Posterior cingulate gyrus (tissue), 11 donors: ENCODE results near the gene CFAP210.

Experiments used
- DNase-seq, 10 donors: peaks; one replicate each; pipeline versions ENCODE4 v3.0.0 to v3.0.0-alpha.2; 2020 to 2021; ENCODE audit warnings: mixed read lengths in 3 of 10
- intact Hi-C: fragments of 100-400 bp; cut with DNase I; formaldehyde crosslinking; loops from one replicate; pipeline ENCODE4 v1.15.1; 2023

The CFAP210 gene, protein sequence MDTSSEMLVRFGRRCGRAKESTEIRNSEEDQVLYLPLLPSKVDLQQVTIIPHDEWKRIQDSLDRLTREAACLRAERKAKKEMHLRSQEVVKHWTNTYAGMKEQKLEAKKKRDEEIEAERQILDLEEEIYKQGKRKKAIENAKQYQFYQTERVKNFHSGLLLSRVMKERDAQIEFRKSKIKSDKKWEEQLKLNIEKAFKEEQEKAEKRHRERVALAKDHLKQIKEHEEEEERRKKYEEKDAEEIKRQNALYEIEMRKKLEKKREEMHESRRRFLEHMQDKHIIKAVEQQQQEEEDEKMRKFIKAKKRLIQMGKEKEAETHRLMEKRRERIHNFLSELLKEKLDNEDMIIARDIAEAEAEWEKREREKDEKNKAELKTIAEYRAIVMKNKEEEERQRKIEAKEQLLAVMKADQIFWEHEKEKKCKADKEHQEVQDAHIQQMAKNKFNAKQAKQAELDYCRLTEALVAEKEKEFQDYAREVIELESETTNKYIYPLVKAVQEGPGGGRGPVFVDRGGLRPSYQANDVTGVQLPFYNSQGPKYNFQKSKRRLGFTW

DNA sequence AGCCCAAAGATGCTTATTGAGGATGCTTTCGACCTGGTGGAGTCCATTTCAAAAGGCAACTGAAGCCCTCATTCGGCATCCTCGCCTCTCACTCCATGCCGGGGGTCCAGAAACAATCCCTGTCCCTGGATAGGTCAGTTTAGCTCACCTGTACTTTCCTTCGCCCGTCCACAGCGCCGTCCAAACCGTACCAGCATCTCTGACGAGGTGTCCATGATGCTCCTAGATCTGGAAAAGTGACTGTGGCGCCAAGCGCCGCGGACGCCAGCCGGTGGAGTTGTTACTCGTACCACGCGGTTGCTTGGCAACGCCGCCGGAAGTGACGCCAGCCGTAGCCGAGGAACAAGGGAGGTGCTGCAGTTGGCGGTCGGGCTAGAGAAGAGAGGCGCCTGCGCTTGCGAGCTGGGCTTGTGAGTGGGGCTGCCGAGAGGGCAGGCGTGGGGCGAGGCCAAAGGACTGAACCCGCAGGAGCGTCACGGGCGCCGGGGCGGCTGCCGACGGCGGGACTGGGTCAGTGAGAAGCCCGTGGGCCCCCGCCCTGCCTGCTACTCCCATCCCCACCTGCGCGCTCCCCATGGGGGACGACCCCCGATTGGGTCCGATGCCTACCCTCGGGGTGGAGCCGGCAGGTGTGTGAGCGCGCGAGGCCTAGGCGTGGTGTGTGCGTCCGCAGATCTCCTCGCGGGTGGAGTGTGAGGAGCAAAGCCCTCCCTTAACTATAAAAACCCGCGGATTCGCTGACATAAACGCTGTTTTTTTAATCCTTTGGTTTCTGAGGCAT lies at the start of gene CFAP210, which contains the start of gene PHOSPHO2:
CFAP210 (minus strand) TSS at position 293 of the 781 bp plus-strand sequence; CDS start at position 215, 78 bp downstream.
PHOSPHO2 (plus strand) TSS at position 357 of the 781 bp plus-strand sequence. CDS start 6,503 bp downstream, outside the sequence.
- intact Hi-C loops, result loop anchor here (10.0 kb wide), 1 partner anchor 110 kb away; the partner anchor contains the start of gene PPIG
- peak; percentile 98 to 100 (median 99) for DNase-seq

DNA sequence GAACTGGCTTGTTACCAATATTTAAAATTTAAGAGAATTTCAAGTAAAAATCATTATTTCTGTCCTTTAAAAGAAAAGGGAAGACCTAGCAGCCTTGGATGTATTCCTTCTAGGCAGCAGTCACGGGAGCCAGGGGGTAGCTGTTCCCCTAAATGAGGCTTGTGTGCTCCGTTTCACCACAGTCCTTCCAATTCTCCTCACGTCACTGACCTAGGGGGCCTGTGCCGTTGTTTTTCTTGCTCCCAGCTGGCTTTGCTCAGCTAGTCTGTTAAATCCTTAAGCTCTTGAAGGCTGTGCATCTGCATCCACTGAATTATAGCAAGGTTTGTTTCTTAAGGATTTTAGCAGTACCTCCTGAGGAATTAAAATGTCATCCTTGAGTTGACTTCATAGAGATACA lies 49.3 kb upstream of the CFAP210 start:
- DNase-seq, result peak in 3 of 10 donors; percentile 15 to 70 (median 65)
- intact Hi-C loops, result no loop called here

DNA sequence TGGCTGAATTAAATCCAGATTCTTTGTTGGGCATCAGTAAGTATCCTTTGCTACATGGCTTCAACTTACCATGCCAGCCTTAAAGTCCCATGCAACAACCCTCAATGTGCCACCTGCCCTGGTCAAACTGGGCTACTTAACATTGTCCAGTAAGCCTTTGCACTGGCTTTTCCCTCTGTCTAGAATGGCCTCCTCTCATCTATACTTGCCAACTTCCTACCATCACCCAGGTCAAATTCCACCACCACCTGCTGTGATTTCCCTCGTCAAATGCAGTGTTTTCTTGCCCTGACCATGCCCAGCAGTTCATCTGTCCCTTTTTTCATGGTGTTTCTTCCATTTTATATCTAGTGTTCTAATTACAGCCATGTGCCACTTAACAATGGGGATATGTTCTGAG lies 45.1 kb upstream of the CFAP210 start:
- intact Hi-C loops, result no loop called here

DNA sequence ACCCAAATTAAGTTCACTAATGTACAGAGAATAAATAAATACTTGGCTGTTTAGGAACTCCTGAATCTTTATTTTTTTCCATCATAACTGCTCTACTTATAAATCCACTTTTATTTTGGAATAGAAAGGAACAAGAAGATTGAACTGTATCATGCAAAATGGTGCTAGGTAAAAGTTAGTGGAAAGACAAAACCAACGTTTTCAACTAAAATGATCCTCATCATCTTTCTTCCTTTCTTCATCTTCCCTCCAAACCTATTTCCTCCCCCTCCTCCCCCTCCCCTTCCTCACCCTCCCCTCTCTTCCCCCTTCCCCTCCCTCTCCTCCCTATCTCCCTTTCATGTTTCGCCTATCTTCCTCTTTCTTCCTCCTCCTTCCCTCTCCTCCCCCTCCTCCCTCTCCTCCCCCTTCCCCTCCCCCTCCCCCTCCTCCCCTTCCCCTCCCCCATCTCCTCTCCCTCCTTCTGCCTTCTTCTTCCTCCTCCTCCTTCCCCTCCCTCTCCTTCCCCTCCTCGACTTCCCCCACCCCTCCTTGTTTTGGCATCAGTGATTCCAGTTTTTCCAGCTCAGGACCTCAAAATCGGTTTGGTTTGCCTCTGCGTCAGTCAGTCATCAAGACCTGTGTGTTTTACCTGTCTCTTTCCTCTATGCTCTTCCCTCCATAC lies 44.5 kb upstream of the CFAP210 start:
- intact Hi-C loops, result no loop called here

More for the DNA sequence above, 45.1 kb upstream of the CFAP210 start:
- DNase-seq, result no peak

DNA sequence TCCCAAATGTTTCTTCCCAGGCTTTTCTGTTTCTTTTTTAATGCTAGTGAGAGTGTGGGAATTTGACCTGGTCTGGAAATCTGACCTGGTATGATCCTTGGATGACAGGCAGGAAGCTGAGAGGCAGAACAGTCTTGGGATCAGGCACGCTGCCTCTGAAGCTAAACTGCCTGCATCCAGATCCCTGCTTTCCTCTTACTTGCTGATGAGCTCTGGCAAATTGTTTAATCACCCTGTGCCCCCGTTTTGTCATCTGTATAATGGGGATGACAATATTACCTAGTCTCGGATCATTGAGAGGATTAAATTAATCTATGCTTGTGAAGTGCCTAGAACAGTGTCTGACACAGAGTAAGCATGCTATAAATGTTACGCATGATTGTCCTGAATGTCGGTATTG lies 42.7 kb upstream of the CFAP210 start:
- no peak for DNase-seq

More for the DNA sequence above, 44.5 kb upstream of the CFAP210 start:
- DNase-seq, result no peak

DNA sequence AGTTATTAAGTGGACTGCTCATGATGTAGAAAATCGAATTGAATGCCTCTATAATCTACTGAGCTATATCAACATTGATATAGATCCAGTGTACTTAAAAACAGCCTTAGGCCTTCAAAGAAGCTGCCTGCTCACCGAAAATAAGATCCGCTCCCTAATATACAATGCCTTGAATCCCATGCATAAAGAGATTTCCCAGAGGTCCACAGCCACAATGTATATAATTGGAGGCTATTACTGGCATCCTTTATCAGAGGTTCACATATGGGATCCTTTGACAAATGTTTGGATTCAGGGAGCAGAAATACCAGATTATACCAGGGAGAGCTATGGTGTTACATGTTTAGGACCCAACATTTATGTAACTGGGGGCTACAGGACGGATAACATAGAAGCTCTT lies 41.4 kb upstream of the CFAP210 start:
- DNase-seq, result no peak
- intact Hi-C loops, result no loop called here

More for the DNA sequence above, 42.7 kb upstream of the CFAP210 start:
- intact Hi-C loops, result no loop called here

DNA sequence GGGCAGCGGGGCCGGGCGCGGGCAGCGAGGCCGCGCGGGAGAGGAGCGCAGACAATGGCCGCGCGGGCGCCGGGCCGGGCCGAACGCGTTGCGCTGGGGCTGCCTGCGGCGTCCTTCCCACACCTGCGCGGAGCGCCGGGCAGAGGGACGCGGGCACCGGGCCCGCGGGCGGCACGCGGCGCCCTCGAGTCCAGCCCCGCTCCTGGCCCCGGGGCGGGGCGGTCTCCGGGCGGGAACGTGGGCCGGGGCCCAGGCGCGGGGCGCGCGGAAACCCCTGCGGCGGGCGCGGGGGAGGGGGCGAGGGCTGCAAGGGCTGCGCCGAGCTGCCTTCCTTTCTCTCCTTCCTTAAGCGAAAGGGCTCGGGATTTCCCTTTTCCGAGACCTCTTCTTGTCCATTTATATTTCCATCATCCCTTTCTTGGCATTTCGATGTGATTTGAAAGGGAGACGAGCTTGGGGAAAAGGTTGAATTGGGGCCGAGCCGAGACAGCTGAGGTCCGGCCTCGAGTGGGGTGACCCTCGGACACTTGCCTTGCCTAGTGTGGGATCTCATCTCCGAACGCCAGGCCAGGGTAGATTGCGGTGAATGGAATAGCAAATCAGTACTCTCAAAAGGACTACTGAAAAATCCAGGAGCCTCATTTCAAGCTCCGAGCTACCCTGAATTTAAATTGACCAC lies 40.1 kb upstream of the CFAP210 start:
- peak in 7 of 10 donors; percentile 18 to 85 (median 29) for DNase-seq
- intact Hi-C loops, result no loop called here

DNA sequence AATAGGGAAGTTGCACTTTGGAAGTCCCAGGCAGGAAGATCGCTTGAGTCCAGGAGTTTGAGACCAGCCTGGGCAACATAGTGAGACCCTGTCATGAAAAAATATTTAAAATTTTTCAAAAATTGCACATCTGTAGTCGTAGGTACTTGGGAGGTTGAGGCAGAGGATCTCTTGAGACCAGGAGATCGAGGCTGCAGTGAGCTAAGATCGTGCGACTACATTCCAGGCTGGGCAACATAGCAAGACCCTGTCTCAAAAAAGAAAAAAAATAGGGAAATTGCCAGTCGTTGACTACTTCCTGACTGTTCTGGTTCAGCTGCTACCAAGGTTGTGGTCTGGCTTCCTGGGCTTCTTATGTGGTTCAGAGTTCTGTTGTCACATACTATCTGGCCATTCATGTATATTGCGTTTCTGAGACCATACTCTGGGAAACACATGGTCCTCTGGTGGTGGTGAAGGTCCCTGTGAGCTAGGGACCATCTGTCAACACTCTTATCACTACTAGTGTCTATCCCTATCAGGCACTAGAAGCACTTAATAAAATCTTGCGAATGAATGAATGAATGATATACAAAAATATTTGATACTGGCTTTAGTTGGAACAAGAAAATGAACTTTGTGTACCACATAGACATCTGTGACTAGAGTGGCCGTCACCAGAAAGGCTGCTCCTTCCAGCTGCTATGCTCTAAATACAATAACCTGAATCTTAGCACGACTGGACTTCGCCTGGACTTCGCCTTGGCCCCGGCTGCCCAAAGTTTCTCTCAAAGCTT lies 38.6 kb upstream of the CFAP210 start:
- DNase-seq, result no peak
- intact Hi-C loops, result no loop called here

DNA sequence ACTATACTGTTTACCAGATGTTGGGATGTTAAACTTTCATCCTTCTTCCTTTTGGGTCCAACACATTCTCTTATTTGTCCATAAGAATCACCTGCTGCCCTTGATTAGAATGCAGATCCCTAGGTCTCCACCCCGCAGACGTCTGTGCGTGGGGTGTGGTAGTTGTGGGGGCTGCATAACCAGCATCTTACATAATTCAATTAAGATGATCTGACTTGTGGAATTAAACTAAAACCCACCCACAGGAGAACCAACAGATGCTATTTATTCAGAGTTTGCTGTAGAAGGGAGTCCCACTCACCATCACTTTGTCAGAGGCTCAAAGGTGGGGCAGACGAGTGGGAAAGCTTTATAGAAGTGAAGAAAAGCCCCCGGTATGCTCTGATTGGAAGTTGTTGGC lies 37.9 kb upstream of the CFAP210 start:
- intact Hi-C loops, result no loop called here
- no peak for DNase-seq

DNA sequence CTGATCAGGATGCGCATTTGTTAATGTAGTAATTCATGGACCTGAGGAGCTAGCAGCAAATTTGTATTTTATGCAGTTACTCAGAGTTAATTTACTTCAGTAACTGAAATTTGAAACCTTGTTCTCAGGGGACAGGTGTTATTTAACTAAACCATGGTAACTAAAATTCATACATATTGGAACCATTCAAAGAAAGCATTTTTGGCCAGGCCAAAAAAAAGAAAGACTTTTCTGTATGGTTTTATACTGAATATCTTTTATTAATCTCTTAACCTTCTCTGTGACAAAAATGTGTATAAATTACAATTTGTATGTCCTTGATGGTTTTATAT lies 35.0 kb upstream of the CFAP210 start:
- intact Hi-C loops, result no loop called here
- DNase-seq, result no peak

DNA sequence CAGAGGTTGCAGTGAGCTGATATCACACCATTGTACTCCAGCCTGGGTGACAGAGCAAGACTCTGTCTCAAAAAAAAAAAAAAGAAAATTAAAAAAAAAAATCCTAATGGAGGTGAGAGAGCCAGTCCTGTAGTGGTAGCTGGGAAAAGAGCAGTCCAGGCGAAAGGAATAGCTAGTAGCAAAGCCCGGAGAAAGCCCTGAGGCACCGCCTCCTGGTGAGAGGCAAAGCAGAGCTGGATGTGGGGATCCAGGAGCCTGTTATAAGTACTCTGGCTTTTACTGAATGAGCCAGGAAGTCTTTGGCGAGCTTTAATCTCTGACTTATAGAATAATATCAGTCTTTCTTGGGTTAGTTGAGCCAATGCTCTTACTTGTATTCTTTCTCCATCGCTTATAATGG lies 32.9 kb upstream of the CFAP210 start:
- intact Hi-C loops, result no loop called here
- DNase-seq, result peak in 1 of 10 donors; percentile 26

DNA sequence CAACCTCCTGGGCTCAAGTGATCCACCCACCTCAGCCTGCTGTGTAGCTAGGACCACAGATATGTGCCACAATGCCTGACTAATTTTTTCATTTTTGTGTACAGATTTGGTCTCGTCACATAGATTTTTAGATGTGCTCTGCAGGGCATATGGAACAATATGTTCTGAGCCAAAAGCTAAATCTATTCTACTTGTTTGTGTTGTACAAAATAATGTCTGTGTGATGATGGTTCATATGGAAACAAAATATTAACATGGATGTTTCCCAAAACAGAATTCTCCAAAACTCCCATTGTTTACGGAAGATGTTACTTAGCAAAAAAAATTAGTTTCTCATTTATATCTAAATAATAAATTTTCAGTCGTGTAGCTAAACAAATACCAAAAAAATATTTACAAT lies 26.8 kb upstream of the CFAP210 start:
- no peak for DNase-seq
- intact Hi-C loops, result no loop called here

DNA sequence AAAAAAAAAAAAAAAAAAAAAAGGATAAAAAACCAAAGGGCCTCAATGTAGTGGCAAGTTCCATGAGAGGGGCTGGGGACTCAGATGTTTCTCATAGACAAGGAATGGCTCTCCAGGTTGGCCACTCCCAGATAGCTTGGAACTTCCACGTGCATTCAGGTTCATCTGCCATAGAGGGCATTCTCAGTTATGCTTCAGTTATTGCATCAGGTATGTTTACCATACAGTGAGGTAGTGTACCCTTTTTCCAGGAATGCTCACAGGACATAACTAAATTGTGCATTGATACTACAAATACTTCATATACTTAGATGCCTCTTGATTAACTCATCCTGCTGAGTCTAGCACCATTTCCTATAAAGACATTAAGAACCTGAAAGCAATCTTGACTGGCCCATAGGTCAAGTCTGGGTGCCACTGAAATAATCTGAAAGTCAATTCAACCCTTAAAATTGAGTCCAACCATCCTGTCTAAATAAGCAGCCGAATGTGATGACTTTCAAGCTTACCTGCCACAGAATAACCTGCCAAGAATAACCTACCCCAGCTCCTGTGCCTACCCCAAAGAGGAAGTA lies 24.8 kb upstream of the CFAP210 start:
- intact Hi-C loops, result no loop called here
- DNase-seq, result no peak

DNA sequence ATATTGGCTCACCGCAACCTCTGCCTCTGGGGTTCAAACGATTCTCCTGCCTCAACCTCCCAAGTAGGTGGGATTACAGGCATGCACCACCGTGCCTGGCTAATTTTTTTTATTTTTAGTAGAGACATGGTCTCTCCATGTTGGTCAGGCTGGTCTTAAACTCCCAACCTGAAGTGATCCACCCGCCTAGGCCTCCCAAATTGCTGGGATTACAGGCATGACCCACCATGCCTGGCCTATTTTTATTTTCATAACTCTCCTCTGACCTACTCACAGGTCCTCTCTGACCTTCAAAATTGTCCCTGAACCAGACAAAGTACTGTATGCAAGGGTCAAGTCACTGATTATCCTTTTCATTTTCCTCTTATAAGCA lies 23.5 kb upstream of the CFAP210 start:
- intact Hi-C loops, result no loop called here
- DNase-seq, result no peak

DNA sequence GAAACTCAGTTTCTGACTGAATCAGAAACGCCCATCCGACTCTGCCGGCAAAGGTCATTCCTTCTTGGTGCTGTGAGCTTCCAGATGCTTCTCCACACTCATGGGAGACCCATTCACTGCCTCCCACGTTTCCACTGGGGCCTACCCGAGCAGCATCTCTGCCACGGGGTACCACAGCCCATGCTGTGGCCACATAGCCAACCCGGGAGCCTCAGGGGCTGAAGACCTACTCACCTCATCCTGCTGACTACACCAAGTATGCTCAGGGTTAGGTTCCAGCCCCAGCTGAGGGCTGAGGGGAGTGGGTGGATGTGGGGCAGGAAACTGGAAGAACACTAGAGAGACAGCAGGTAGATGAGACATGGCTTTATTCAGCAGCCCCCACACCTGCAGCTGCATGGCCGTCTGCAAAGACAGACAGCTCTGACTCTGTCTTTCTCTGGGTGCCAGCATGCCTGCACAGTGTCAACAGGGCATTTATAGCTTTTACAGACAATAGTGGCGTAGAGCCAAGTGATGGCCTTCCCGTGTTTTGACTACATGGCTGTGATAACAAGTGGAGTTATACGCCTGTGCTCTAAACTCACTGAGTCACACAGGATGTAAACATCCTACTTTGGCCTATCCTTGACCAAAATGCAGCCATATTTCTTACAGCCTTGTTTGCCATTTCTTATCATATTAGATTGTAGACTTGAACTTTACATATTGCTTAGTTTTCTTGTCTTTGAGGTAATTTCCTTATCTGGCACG lies 22.9 kb upstream of the CFAP210 start:
- DNase-seq, result peak in 1 of 10 donors; percentile 71
- intact Hi-C loops, result no loop called here

DNA sequence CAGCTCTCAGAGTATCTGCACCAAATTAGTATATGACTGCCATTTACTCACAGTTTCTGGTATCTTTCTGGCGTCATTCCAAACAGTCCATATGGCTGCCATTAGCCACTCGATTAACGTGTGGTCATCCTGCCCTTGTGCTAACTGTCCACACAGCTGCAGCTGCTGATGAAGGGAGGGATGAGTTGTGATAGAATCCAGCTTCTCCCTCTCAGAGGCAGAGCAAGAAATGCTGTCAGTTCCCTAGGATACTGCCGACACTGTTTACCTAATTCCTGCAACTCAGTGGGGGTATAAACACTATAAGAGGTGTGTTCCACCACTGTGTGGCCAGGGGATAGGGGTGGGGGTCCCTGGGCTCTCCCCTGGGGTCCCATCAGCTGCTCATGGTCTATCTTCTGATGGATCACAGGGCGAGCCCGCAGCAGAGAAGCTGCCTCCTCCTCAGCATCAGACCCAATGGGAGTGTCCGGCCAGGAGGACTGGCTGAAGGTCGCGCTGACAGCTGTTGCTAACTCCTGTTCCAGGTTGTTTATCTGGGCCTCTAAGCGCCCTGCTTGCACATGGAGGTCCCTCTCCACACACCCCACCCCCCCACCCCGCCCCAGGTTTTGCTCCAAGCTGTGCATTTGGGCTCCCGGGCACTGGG lies 22.2 kb upstream of the CFAP210 start:
- intact Hi-C loops, result no loop called here
- DNase-seq, result peak in 1 of 10 donors; percentile 33

DNA sequence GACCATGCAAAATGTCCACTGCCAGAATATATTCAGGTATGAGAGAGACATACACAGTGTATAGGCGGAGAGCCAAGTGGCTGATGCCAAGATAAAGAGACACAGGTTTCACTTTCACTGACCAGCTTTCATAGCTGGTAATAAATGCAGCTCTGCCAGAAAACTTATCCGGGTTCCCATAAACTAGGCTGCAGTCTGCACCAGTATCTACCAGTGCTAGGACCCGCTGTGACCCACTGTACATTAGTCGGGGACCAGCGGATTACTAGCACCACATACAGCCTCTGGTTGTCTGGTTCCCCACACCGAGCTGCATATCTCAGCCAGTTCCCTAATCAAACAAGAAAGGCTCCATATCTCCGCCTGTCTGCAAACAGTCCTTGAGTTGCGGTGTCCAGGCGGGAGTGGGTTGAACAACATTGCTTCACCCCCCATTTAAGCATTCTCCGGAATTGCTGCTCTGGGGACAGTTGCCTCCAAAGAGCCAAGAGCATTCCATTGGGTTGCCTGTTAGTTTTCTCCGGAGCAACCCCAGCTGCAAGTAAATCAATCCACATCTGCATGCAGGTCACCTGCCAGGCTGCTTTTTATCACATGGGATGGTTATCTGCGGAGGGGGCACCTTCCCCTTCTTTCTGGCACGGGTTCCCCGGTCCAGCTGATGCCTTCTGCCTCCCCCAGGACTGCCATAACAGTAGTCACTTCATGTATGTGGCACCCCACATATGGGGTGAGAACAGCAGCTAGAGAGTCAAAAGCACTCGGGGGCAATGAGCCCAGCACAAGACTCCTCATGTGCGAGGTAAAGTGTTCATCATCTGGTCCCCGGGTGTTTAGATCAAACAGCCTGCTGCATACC lies 21.4 kb upstream of the CFAP210 start:
- DNase-seq, result peak in 1 of 10 donors; percentile 78
- intact Hi-C loops, result no loop called here
